PFSK-1 (cell line): ENCODE measurements around the gene POU2F1.

Experiments used
- FOXP2 ChIP-seq: optimal IDR thresholded peaks from 2 replicates; pipeline ENCODE3; 2011; ENCODE audit warnings: borderline replicate concordance, control low read depth, inconsistent platforms; ENCODE audit not compliant: insufficient read depth; ENCODE audit errors: extremely low read length, extremely low read depth
- POLR2AphosphoS5 ChIP-seq: IDR thresholded peaks from 2 replicates; pipeline ENCODE4 v1.6.1; 2012; ENCODE audit warnings: low read depth, mild to moderate bottlenecking, control low read depth, low read length, moderate library complexity
- SIN3A ChIP-seq: IDR thresholded peaks from 2 replicates; pipeline ENCODE4 v1.6.1; 2012; ENCODE audit warnings: mild to moderate bottlenecking, low read length, moderate library complexity, borderline replicate concordance; ENCODE audit not compliant: insufficient read depth
- TAF1 ChIP-seq: IDR thresholded peaks from 2 replicates; pipeline ENCODE4 v1.6.1; 2012; ENCODE audit warnings: low read length, control low read depth, borderline replicate concordance; ENCODE audit not compliant: insufficient read depth
- TF ChIP-seq, protein P1 (sequence below), 2 experiments: IDR thresholded peaks; 2 replicates each; pipeline versions ENCODE4 v1.6.1 to v1.8.0; 2011 to 2012; ENCODE audit warnings: low read depth in 2 of 2, low read length in 2 of 2, control low read depth in 1 of 2, inconsistent platforms in 1 of 2, mild to moderate bottlenecking in 1 of 2, moderate library complexity in 1 of 2; ENCODE audit not compliant: insufficient read depth in 1 of 2

The POU2F1 gene

GRCh38 chr1:167208624-167208976, 12.1 kb upstream of the POU2F1 start:
- no peak for TF ChIP-seq FOXP2
- TF ChIP-seq, protein P1, sequence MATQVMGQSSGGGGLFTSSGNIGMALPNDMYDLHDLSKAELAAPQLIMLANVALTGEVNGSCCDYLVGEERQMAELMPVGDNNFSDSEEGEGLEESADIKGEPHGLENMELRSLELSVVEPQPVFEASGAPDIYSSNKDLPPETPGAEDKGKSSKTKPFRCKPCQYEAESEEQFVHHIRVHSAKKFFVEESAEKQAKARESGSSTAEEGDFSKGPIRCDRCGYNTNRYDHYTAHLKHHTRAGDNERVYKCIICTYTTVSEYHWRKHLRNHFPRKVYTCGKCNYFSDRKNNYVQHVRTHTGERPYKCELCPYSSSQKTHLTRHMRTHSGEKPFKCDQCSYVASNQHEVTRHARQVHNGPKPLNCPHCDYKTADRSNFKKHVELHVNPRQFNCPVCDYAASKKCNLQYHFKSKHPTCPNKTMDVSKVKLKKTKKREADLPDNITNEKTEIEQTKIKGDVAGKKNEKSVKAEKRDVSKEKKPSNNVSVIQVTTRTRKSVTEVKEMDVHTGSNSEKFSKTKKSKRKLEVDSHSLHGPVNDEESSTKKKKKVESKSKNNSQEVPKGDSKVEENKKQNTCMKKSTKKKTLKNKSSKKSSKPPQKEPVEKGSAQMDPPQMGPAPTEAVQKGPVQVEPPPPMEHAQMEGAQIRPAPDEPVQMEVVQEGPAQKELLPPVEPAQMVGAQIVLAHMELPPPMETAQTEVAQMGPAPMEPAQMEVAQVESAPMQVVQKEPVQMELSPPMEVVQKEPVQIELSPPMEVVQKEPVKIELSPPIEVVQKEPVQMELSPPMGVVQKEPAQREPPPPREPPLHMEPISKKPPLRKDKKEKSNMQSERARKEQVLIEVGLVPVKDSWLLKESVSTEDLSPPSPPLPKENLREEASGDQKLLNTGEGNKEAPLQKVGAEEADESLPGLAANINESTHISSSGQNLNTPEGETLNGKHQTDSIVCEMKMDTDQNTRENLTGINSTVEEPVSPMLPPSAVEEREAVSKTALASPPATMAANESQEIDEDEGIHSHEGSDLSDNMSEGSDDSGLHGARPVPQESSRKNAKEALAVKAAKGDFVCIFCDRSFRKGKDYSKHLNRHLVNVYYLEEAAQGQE (IDR thresholded peaks at IDR 0.05; ENCODE audit: insufficient read depth in 1 of 2, low read depth in 2 of 2, low read length in 2 of 2): no peak
- no peak for TF ChIP-seq POLR2AphosphoS5
- TF ChIP-seq TAF1: no peak
- TF ChIP-seq SIN3A: no peak

GRCh38 chr1:167209044-167209443, 11.6 kb upstream of the POU2F1 start:
- TF ChIP-seq, protein P1 (IDR thresholded peaks at IDR 0.05; ENCODE audit: insufficient read depth in 1 of 2, low read depth in 2 of 2, low read length in 2 of 2): no peak
- TF ChIP-seq SIN3A (no peak), FOXP2 (no peak), POLR2AphosphoS5 (no peak), TAF1 (no peak)

DNA sequence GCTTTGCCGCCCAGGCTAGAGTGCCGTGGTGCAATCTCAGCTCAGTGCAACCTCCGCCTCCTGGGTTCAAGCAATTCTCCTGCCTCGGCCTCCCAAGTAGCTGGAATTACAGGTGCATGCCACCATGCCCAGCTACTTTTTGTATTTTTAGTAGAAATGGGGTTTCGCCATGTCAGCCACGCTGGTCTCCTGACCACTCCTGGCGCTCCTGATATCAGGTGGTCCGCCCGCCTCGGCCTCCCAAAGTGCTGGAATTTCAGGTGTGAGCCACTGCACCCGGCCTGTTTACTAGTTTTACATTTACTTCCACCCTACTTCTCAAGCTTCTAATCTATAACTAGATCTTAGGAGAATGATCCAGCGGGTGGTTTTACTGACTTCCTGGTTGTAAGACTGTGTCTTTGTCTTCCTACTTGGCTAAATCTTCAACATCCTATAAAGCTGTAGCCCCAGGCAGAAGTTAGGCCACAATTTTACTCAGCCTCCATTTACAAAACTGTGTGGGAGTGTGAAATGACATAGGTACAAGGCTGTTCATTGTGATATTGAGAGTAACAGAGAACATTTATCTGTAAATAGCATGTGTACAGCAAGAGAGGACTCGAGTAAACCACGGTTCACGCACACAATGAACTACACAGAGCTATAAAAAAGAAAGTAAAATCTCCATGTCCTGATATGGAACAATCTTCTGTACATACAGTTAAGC, 9.6 kb upstream of the POU2F1 start:
- TF ChIP-seq FOXP2 (no peak), TAF1 (no peak), SIN3A (no peak), POLR2AphosphoS5 (no peak)
- TF ChIP-seq, protein P1 (IDR thresholded peaks at IDR 0.05; ENCODE audit: insufficient read depth in 1 of 2, low read depth in 2 of 2, low read length in 2 of 2): no peak

- TF ChIP-seq SIN3A: no peak
- TF ChIP-seq TAF1: no peak
- TF ChIP-seq POLR2AphosphoS5: no peak
- no peak for TF ChIP-seq FOXP2
- TF ChIP-seq, protein P1 (IDR thresholded peaks at IDR 0.05; ENCODE audit: insufficient read depth in 1 of 2, low read depth in 2 of 2, low read length in 2 of 2): no peak
These were observed 8.7 kb upstream of the POU2F1 start for GRCh38 chr1:167212025-167212424.
